Coronary artery (tissue), 2 donors: ENCODE results near the gene IRF5.

Source experiments
- DNase-seq: peaks from one replicate; pipeline ENCODE4 v3.0.0-alpha.2; 2017; ENCODE audit warnings: low spot score
- H3K27ac ChIP-seq, 2 donors: fragments of 200-600 bp; sonication (generic); one replicate each; pipeline ENCODE4 v1.5.1; 2016 to 2019
- H3K4me3 ChIP-seq: fragments of 200-600 bp; sonication (generic); 2 replicates; pipeline ENCODE4 v1.5.1; 2016; ENCODE audit warnings: mild to moderate bottlenecking, moderate library complexity
- CTCF ChIP-seq: fragments of 200-600 bp; sonication (generic); IDR thresholded peaks from one replicate; pipeline ENCODE4 v1.5.1; 2019; ENCODE audit warnings: antibody characterized with exemption

Gene IRF5

GRCh38 chr7:128891110-128891941 lies 46.4 kb upstream of the IRF5 start:
- H3K4me3 ChIP-seq, result peak overlapping the region; percentile 67
- TF ChIP-seq CTCF, result no peak
- H3K27ac ChIP-seq, result no peak overlapping the region
- no peak for DNase-seq

GRCh38 chr7:128891942-128892269 lies 45.8 kb upstream of the IRF5 start:
- no peak for TF ChIP-seq CTCF
- no peak overlapping the region for H3K27ac ChIP-seq
- no peak overlapping the region for H3K4me3 ChIP-seq
- DNase-seq, result no peak

- no peak overlapping the region for H3K4me3 ChIP-seq
- no peak for DNase-seq
- no peak overlapping the region for H3K27ac ChIP-seq
- no peak for TF ChIP-seq CTCF
These were observed 45.0 kb upstream of the IRF5 start for GRCh38 chr7:128892521-128893250.

- DNase-seq, result no peak
- H3K4me3 ChIP-seq, result no peak overlapping the region
- TF ChIP-seq CTCF, result no peak
These were observed 44.3 kb upstream of the IRF5 start for GRCh38 chr7:128893251-128894100.

GRCh38 chr7:128894101-128894440 lies 43.7 kb upstream of the IRF5 start:
- no peak overlapping the region for H3K4me3 ChIP-seq
- TF ChIP-seq CTCF, result no peak
- H3K27ac ChIP-seq, result no peak overlapping the region
- DNase-seq, result no peak

More at GRCh38 chr7:128893251-128894100, 44.3 kb upstream of the IRF5 start:
- H3K27ac ChIP-seq, result no peak overlapping the region

- no peak overlapping the region for H3K27ac ChIP-seq
- no peak for DNase-seq
These were observed 42.4 kb upstream of the IRF5 start for GRCh38 chr7:128895320-128895719.

More at GRCh38 chr7:128895320-128895719, 42.4 kb upstream of the IRF5 start:
- H3K4me3 ChIP-seq, result no peak overlapping the region
- TF ChIP-seq CTCF, result no peak
